ENCODE results near the gene MMP15. TPM values are rescaled to one million over a fixed set of nuclear protein-coding genes. Genes with fewer than 3 reads are reported as not detected.

Gene MMP15
- total and polyA plus RNA-seq, 2 of the 13 experiments (the other 11 are each of a cell fraction or from before 2014, with no cell fraction given) = 35.2 to 44.9 TPM

GRCh38 chr16:58025351-58026138 is at the start of gene MMP15 (continued):
- peak; percentile 96; the same call in 1 of the 2 replicates for TF ChIP-seq ZNF558 (CRISPR knock-in tag; IDR thresholded peaks at IDR 0.05; ENCODE audit: borderline replicate concordance)
- peak; percentile 82 for TF ChIP-seq BCL6 (CRISPR knock-in tag; IDR thresholded peaks at IDR 0.05)
- peak; percentile 7; the same call in 1 of the 2 replicates for TF ChIP-seq JDP2 (CRISPR knock-in tag; IDR thresholded peaks at IDR 0.05; ENCODE audit: borderline replicate concordance)
- no peak for TF ChIP-seq CAMTA2 (CRISPR knock-in tag; IDR thresholded peaks at IDR 0.05; ENCODE audit: borderline replicate concordance)
- no peak for TF ChIP-seq ATF7 (IDR thresholded peaks at IDR 0.05)
- TF ChIP-seq ATF7 (CRISPR knock-in tag; IDR thresholded peaks at IDR 0.05) = no peak
- no peak for TF ChIP-seq ZNF674 (CRISPR knock-in tag; IDR thresholded peaks at IDR 0.05; ENCODE audit: low read depth)
- TF ChIP-seq BRD4 (CRISPR knock-in tag; IDR thresholded peaks at IDR 0.05) = no peak; the same call in 1 of the 2 replicates
- TF ChIP-seq ZNF879 (CRISPR knock-in tag; IDR thresholded peaks at IDR 0.05) = peak; percentile 79
- peak; percentile 11; the same call in 1 of the 2 replicates for TF ChIP-seq ZNF34 (CRISPR knock-in tag; IDR thresholded peaks at IDR 0.05; ENCODE audit: borderline replicate concordance)
- TF ChIP-seq ZBTB10 (CRISPR knock-in tag; IDR thresholded peaks at IDR 0.05; ENCODE audit: borderline replicate concordance) = 0 out of 2 replicates have a peak, but pooled peaks have one; percentile 23
- TF ChIP-seq CENPX (CRISPR knock-in tag; IDR thresholded peaks at IDR 0.05) = no peak
- TF ChIP-seq ZNF543 (CRISPR knock-in tag; IDR thresholded peaks at IDR 0.05) = peak; percentile 30; the same call in 1 of the 2 replicates
- peak; percentile 24 for TF ChIP-seq CTCF (CRISPR knock-in tag; IDR thresholded peaks at IDR 0.05)
- 0 out of 2 replicates have a peak, but pooled peaks have one; percentile 73 for TF ChIP-seq STAT6 (CRISPR knock-in tag; IDR thresholded peaks at IDR 0.05; ENCODE audit: borderline replicate concordance)
- peak; percentile 57; the same call in 1 of the 2 replicates for TF ChIP-seq THAP7 (CRISPR knock-in tag; IDR thresholded peaks at IDR 0.05)
- TF ChIP-seq ZNF451 (CRISPR knock-in tag; IDR thresholded peaks at IDR 0.05) = peak; percentile 61
- TF ChIP-seq ZNF790 (CRISPR knock-in tag; IDR thresholded peaks at IDR 0.05; ENCODE audit: borderline replicate concordance) = peak; percentile 96; the same call in 1 of the 2 replicates
- no peak for TF ChIP-seq NCOA5 (CRISPR knock-in tag; IDR thresholded peaks at IDR 0.05)
- no peak for TF ChIP-seq TCF12 (IDR thresholded peaks at IDR 0.05)
- TF ChIP-seq TCF12 (CRISPR knock-in tag; IDR thresholded peaks at IDR 0.05) = peak; percentile 58; the same call in 1 of the 2 replicates

Data from HepG2 (cell line).